ENCODE results near the gene LRRC75A.
A peak's percentile ranks its signal among the peaks of the same experiment; 100 is the strongest.
"Not testable (repeated sequence)": the region's sequence is repeated elsewhere in the genome, so short reads cannot be mapped to it uniquely, and the experiment has no call there.

LRRC75A gene

GRCh38 chr17:16491703-16492612 lies at the start of gene LRRC75A:
LRRC75A (minus strand) TSS chr17:16492193; CDS start chr17:16491990, 203 bp downstream.
- DNase-seq: peak in 3 of 4 experiments; percentile 18 to 27 (median 23)

- no peak for DNase-seq
Measured at GRCh38 chr17:16537130-16537458, 45.1 kb upstream of the LRRC75A start.

GRCh38 chr17:16534236-16534635 lies 42.2 kb upstream of the LRRC75A start:
- DNase-seq: no peak

GRCh38 chr17:16529906-16530305 lies 37.9 kb upstream of the LRRC75A start:
- no peak for DNase-seq

GRCh38 chr17:16527298-16527697 lies 35.3 kb upstream of the LRRC75A start:
- no peak for DNase-seq

- DNase-seq: not testable (repeated sequence)
Measured at GRCh38 chr17:16525556-16525955, 33.6 kb upstream of the LRRC75A start.

- peak; percentile 9 to 41 (median 31) for DNase-seq
Measured at GRCh38 chr17:16521070-16521727, 29.2 kb upstream of the LRRC75A start.

GRCh38 chr17:16519021-16519420 lies 27.0 kb upstream of the LRRC75A start:
- no peak for DNase-seq

- DNase-seq: no peak
Measured at GRCh38 chr17:16517477-16517876, 25.5 kb upstream of the LRRC75A start.

- DNase-seq: no peak
Measured at GRCh38 chr17:16516594-16517051, 24.6 kb upstream of the LRRC75A start.

GRCh38 chr17:16515933-16516332 lies 23.9 kb upstream of the LRRC75A start:
- DNase-seq: no peak

- DNase-seq: no peak
Measured at GRCh38 chr17:16513873-16514272, 21.9 kb upstream of the LRRC75A start.

- no peak for DNase-seq
Measured at GRCh38 chr17:16512011-16512410, 20.0 kb upstream of the LRRC75A start.

GRCh38 chr17:16511593-16511992 lies 19.6 kb upstream of the LRRC75A start:
- no peak for DNase-seq

GRCh38 chr17:16507918-16508533 lies 16.0 kb upstream of the LRRC75A start:
- DNase-seq: no peak

GRCh38 chr17:16506188-16506587 lies 14.2 kb upstream of the LRRC75A start:
- no peak for DNase-seq

GRCh38 chr17:16504984-16505383 lies 13.0 kb upstream of the LRRC75A start:
- no peak for DNase-seq

- no peak for DNase-seq
Measured at GRCh38 chr17:16496820-16497489, 5.0 kb upstream of the LRRC75A start.

GRCh38 chr17:16495980-16496819 lies 4.2 kb upstream of the LRRC75A start:
- no peak for DNase-seq

GRCh38 chr17:16495561-16495960 lies 3.6 kb upstream of the LRRC75A start:
- no peak for DNase-seq

- DNase-seq: no peak
Measured at GRCh38 chr17:16494059-16494458, 2.1 kb upstream of the LRRC75A start.

GRCh38 chr17:16493531-16494046 lies 1.6 kb upstream of the LRRC75A start:
- DNase-seq: no peak
